Esophagus squamous epithelium (tissue), 5 donors: ENCODE results near the gene GMDS. TPM values are rescaled to one million over a fixed set of nuclear protein-coding genes. Genes with fewer than 3 reads are reported as not detected.
A peak's percentile ranks its signal among the peaks of the same experiment; 100 is the strongest.

Experiments used
- DNase-seq: peaks from one replicate; lab custom pipeline; 2025; lab: John Stamatoyannopoulos, UW
- H3K27ac ChIP-seq, 4 donors: fragments of 200-600 bp; sonication (generic); one replicate each; pipeline ENCODE4 v1.5.1; 2016 to 2019; ENCODE audit warnings: mild to moderate bottlenecking in 1 of 4
- H3K27me3 ChIP-seq, 4 donors: fragments of 200-600 bp; sonication (generic); 1 replicate in 3 of 4; 2 replicates in 1 of 4; pipeline versions ENCODE4 v1.5.1 to v1.6.0; 2017 to 2021; ENCODE audit warnings: antibody characterized with exemption in 1 of 4
- H3K36me3 ChIP-seq, 3 donors: fragments of 200-600 bp; sonication (generic); one replicate each; pipeline ENCODE4 v1.5.1; 2016 to 2019
- H3K4me1 ChIP-seq, 3 donors: fragments of 200-600 bp; sonication (generic); one replicate each; pipeline ENCODE4 v1.5.1; 2017 to 2019
- H3K4me3 ChIP-seq, 4 donors: fragments of 200-600 bp; sonication (generic); 1 replicate in 3 of 4; 2 replicates in 1 of 4; pipeline ENCODE4 v1.5.1; 2016 to 2019; ENCODE audit warnings: mild to moderate bottlenecking in 2 of 4, moderate library complexity in 1 of 4
- H3K9me3 ChIP-seq, 3 donors: fragments of 200-600 bp; sonication (generic); one replicate each; pipeline ENCODE4 v1.5.1; 2016 to 2019
- CTCF ChIP-seq, 6 experiments: fragments of 450-650 bp in 4 of 6; fragments of 200-600 bp in 2 of 6; sonication (generic) in 2 of 6; IDR thresholded peaks; one replicate each; pipeline ENCODE4 v1.5.1; 2016 to 2019; ENCODE audit warnings: antibody characterized with exemption in 6 of 6, mild to moderate bottlenecking in 4 of 6, moderate library complexity in 4 of 6
- POLR2A ChIP-seq, 4 donors: fragments of 450-650 bp; IDR thresholded peaks; one replicate each; pipeline ENCODE4 v1.6.1; 2017; ENCODE audit warnings: antibody characterized with exemption in 4 of 4, mild to moderate bottlenecking in 4 of 4, moderate library complexity in 3 of 4
- WGBS, 2 donors: methylation state at CpG; one replicate each; pipeline ENCODE4 v1.1.5; 2018; 5-methylcytosine and 5-hydroxymethylcytosine counted together
- intact Hi-C: fragments of 100-400 bp; cut with DNase I; formaldehyde crosslinking; loops from one replicate; pipeline ENCODE4 v1.15.0; 2022
- total RNA-seq, 4 donors: library from RNA; depleted of rRNA; stranded (reverse); fragments of >200 nt; gene quantifications; one replicate each; pipeline ENCODE4 v1.1.0, GENCODE V29; 2016
- donor health status: DM: yes; HTN: yes; CAD: no.

The GMDS gene
- total RNA-seq, 4 donors from 2014 or later, result 17.9 to 58.7 (median 36.7) TPM

GRCh38 chr6:1593286-1593957, 652.0 kb downstream of the GMDS start:
- no peaks in the 10 kb centered on the region for H3K36me3 ChIP-seq
- TF ChIP-seq POLR2A (IDR thresholded peaks at IDR 0.05), result no peak
- no peak for TF ChIP-seq CTCF (IDR thresholded peaks at IDR 0.05)
- 36 to 42% methylated on average over 12 to 13 of the region's 20 CpGs for whole genome bisulfite sequencing, 2 donors
- H3K27me3 ChIP-seq, result peaks cover 0 to 92% (median 1%) of the 10 kb centered on the region in 4 donors
- peak overlapping the region in 1 of 4 donors; percentile 21 for H3K27ac ChIP-seq
- no peak for DNase-seq
- no peaks in the 10 kb centered on the region for H3K9me3 ChIP-seq
- intact Hi-C loops, result no loop called here
- H3K4me1 ChIP-seq, result peaks cover 0 to 9% (median 7%) of the 10 kb centered on the region in 3 donors
- H3K4me3 ChIP-seq, result peak overlapping the region in 1 of 4 donors; percentile 40

GRCh38 chr6:1592852-1593251, 652.6 kb downstream of the GMDS start:
- no peaks in the 10 kb centered on the region for H3K9me3 ChIP-seq
- H3K27ac ChIP-seq, result no peak overlapping the region
- peaks cover 0 to 88% (median 1%) of the 10 kb centered on the region in 4 donors for H3K27me3 ChIP-seq
- no peak for DNase-seq
- no peak overlapping the region for H3K4me3 ChIP-seq
- TF ChIP-seq POLR2A (IDR thresholded peaks at IDR 0.05) (no peak), CTCF (IDR thresholded peaks at IDR 0.05) (no peak)
- H3K36me3 ChIP-seq, result no peaks in the 10 kb centered on the region
- intact Hi-C loops, result no loop called here
- peaks cover 0 to 15% (median 11%) of the 10 kb centered on the region in 3 donors for H3K4me1 ChIP-seq
- 79 to 87% methylated on average over 8 of the region's 8 CpGs for WGBS, 2 donors

GRCh38 chr6:1591926-1592325, 653.5 kb downstream of the GMDS start:
- peaks cover 0 to 78% (median 1%) of the 10 kb centered on the region in 4 donors for H3K27me3 ChIP-seq
- intact Hi-C loops, result no loop called here
- DNase-seq, result no peak

GRCh38 chr6:1591243-1591642, 654.2 kb downstream of the GMDS start:
- intact Hi-C loops, result no loop called here
- WGBS, 2 donors, result 93 to 97% methylated on average over 5 of the region's 5 CpGs
- Histone ChIP-seq H3K27me3 (peaks cover 0 to 78% (median 1%) of the 10 kb centered on the region in 4 donors), H3K9me3 (no peaks in the 10 kb centered on the region), H3K36me3 (no peaks in the 10 kb centered on the region), H3K4me3 (no peak overlapping the region), H3K4me1 (peaks cover 0 to 26% (median 8%) of the 10 kb centered on the region in 3 donors), H3K27ac (no peak overlapping the region)
- no peak for DNase-seq
- TF ChIP-seq CTCF (IDR thresholded peaks at IDR 0.05), result no peak

More at GRCh38 chr6:1591926-1592325, 653.5 kb downstream of the GMDS start:
- Histone ChIP-seq H3K9me3 (no peaks in the 10 kb centered on the region), H3K27ac (no peak overlapping the region), H3K4me3 (no peak overlapping the region), H3K36me3 (no peaks in the 10 kb centered on the region), H3K4me1 (peaks cover 0 to 22% (median 11%) of the 10 kb centered on the region in 3 donors)
- TF ChIP-seq CTCF (IDR thresholded peaks at IDR 0.05), result no peak
- TF ChIP-seq POLR2A (IDR thresholded peaks at IDR 0.05), result no peak
- WGBS, 2 donors, result 83 to 88% methylated on average over 6 of the region's 6 CpGs

- intact Hi-C loops, result no loop called here
- no peaks in the 10 kb centered on the region for H3K36me3 ChIP-seq
Measured at GRCh38 chr6:1590580-1590979, 654.8 kb downstream of the GMDS start.

More at GRCh38 chr6:1590580-1590979, 654.8 kb downstream of the GMDS start:
- TF ChIP-seq POLR2A (IDR thresholded peaks at IDR 0.05) (no peak), CTCF (IDR thresholded peaks at IDR 0.05) (no peak)
- WGBS, 2 donors, result 89 to 90% methylated on average over 8 to 9 of the region's 9 CpGs
- Histone ChIP-seq H3K27me3 (peaks cover 0 to 78% (median 1%) of the 10 kb centered on the region in 4 donors), H3K27ac (no peak overlapping the region), H3K9me3 (no peaks in the 10 kb centered on the region), H3K4me1 (peaks cover 0 to 28% (median 4%) of the 10 kb centered on the region in 3 donors), H3K4me3 (no peak overlapping the region)
- no peak for DNase-seq
